AG09319 (cell line): ENCODE results near the gene ACCSL.

Experiments
- DNase-seq: peaks from one replicate; pipeline ENCODE4 v3.0.0-alpha.2; 2010; ENCODE audit warnings: low read depth; ENCODE audit errors: extremely low read depth
- CTCF ChIP-seq: IDR thresholded peaks from 2 replicates; pipeline ENCODE4 v1.5.1; 2011; ENCODE audit warnings: low read depth, mild to moderate bottlenecking, inconsistent platforms, low read length, moderate library complexity

ACCSL gene

GRCh38 chr11:44037658-44037998 is 10.2 kb upstream of the ACCSL start:
- TF ChIP-seq CTCF: no peak
- DNase-seq: no peak

GRCh38 chr11:44043157-44043556 is 4.6 kb upstream of the ACCSL start:
- DNase-seq: no peak
- no peak for TF ChIP-seq CTCF

GRCh38 chr11:44046182-44046581 is 1.6 kb upstream of the ACCSL start:
- DNase-seq: no peak
- TF ChIP-seq CTCF: no peak

- no peak for TF ChIP-seq CTCF
- DNase-seq: no peak
Observed at GRCh38 chr11:44047298-44047697, 483 bp upstream of the ACCSL start.

- no peak for TF ChIP-seq CTCF
- no peak for DNase-seq
Observed at GRCh38 chr11:44049832-44050231, 2.1 kb downstream of the ACCSL start.

- no peak for TF ChIP-seq CTCF
- DNase-seq: no peak
Observed at GRCh38 chr11:44051171-44051570, 3.4 kb downstream of the ACCSL start.

GRCh38 chr11:44057340-44057739 is 9.6 kb downstream of the ACCSL start:
- DNase-seq: no peak
- TF ChIP-seq CTCF: no peak
